GM12873 (cell line): ENCODE data around the gene TATDN2.

ENCODE experiments used
- TF ChIP-seq, protein P1 (sequence below): IDR thresholded peaks from 2 replicates; pipeline ENCODE4 v1.5.1; 2012; ENCODE audit warnings: low read depth, mild to moderate bottlenecking, moderate library complexity, low read length, control low read depth; ENCODE audit not compliant: insufficient read depth; ENCODE audit errors: missing control alignments

Gene TATDN2

DNA sequence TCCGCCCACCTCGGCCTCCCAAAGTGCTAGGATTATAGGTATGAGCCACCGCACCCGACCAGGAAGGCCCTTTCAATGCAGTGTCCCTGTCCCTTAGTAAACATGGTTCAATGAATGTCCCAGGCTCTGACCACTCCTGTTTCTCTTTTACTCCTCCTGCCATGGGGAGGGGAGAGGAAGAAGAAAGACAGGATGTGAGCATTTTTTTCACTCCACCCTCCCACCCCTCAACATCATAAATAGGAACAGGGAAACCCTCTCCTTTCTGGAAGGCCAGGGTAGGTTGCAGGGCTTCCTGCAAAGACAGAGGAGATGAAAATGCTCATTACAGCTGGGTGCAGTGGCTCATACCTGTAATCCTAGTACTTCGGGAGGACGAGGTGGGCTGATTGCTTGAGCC lies 7.5 kb upstream of the TATDN2 start:
- TF ChIP-seq, protein P1, sequence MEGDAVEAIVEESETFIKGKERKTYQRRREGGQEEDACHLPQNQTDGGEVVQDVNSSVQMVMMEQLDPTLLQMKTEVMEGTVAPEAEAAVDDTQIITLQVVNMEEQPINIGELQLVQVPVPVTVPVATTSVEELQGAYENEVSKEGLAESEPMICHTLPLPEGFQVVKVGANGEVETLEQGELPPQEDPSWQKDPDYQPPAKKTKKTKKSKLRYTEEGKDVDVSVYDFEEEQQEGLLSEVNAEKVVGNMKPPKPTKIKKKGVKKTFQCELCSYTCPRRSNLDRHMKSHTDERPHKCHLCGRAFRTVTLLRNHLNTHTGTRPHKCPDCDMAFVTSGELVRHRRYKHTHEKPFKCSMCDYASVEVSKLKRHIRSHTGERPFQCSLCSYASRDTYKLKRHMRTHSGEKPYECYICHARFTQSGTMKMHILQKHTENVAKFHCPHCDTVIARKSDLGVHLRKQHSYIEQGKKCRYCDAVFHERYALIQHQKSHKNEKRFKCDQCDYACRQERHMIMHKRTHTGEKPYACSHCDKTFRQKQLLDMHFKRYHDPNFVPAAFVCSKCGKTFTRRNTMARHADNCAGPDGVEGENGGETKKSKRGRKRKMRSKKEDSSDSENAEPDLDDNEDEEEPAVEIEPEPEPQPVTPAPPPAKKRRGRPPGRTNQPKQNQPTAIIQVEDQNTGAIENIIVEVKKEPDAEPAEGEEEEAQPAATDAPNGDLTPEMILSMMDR = no peak

DNA sequence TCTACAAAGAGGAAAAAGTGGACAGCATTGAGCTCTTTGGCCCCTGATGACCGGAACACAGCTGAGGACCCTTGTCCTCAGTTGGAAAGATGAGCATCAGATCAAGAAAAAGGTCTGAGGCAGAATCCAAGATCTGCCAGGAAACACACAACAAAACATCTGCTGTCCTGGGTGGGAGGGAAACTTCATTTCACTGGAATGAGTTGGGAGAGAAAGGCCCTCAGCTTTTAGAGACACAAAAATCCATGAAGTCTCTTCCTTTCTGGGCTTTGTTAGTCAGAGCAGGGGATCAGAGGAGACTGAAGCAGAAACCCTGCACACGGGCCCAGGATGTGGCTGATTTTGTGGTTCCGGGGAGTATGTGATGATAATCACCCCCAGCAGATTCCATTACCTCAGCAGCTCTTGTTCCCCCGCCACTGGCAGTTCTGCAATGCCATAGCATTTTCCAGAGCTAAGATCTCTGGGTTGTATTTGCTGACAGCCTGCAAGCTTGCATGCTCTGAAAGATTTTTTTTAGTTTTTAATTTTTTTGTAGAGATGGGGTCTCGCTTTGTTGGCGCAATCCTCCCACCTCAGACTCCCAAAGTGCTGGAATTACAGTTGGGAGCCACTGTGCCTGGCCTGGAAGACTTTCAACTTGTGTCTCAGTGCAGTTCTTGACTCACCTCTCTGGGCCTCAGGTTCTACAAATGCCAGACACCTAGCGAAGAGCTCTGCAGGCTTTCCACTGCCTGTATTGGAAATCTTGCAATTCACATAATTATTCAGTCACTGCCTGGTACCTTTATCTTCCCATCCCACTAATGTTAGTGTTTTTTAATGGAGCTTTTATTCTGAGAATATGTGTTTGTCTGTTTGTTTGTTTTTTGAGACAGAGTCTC lies 5.8 kb upstream of the TATDN2 start:
- TF ChIP-seq, protein P1 = no peak

- TF ChIP-seq, protein P1 = no peak
These were observed 4.2 kb upstream of the TATDN2 start for GRCh38 chr3:10244009-10244408.

DNA sequence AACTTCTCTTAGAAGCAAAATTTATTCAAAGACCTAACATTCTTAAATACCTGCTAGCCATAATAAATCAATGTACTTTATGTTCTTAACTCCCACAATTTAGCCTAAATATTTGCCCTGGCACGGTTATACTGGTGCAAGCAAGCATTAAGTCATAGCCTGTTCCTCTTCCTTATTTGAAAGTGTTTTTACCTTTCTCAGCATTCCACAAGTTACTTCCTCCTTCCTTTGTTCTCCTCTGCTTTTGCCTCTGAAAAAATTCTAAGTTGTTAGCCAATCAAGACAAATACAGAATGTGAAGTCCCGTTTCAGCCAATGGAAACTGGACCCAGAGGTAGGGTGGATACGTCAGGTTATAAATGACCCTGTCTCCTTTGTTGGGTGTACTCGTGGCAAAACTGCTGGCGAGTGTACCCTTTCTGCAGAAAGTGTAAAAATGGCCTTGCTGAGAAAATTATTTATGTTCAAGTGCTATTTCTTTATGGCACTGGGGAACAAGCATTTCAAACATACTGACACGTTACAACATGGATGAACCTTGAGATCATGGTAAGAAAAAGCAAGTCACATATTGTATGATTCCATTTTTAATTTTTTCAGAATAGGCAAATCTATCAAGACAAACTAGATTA lies 3.1 kb upstream of the TATDN2 start:
- TF ChIP-seq, protein P1 = no peak

- TF ChIP-seq, protein P1 = no peak
These were observed 528 bp upstream of the TATDN2 start for GRCh38 chr3:10247679-10248183.

GRCh38 chr3:10248984-10249748 lies 907 bp downstream of the TATDN2 start:
- TF ChIP-seq, protein P1 = no peak

DNA sequence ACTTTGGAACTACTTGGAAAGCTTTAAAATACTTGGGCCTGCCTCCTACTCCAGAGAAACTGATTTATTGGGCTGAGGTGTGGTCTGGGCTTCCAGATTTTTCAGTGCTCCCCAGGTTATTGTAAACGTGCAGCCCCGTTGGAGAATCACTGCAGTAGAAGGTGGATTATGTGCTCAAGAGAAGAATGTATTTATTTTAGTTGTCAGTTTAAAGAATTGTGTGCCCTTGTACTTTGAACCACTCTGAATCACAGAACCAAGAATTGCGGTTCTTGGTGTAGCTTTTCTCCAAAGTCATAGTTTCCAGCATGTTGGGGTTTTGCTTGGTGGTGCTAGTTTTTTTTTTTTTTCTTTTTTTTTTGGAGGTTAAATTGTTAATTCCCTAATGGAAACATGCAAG lies 1.6 kb downstream of the TATDN2 start:
- TF ChIP-seq, protein P1 = no peak
